Pons (tissue), 1 donor: ENCODE results near the gene DRAXIN.

Experiments used
- DNase-seq: peaks from one replicate; pipeline ENCODE4 v3.0.0-alpha.2; 2016; ENCODE audit warnings: low spot score

Gene DRAXIN

DNA sequence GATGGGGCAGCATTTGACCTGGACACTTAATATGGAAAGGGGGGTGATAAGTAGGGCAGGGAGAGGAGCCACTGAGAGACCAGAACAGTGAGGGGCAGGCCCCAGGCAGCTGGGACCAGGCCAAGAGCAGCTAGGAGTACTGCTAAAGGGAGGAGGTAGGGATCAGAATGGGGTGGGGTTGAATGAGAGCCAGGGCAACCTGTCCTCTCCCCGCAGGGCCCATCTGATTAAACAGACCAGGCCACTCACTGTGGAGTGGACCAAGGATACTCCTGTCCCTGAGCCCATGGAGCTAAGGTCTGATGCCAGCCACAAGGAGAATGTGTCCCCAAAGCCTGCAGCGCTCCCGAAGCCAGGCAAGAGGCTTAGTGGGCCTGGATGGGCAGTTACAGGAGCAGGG lies 72.6 kb downstream of the DRAXIN start:
- DNase-seq: no peak

GRCh38 chr1:11764519-11764918 lies 73.0 kb downstream of the DRAXIN start:
- no peak for DNase-seq

- DNase-seq: no peak
These were observed 74.3 kb downstream of the DRAXIN start for GRCh38 chr1:11765661-11766428.

GRCh38 chr1:11766429-11766776 lies 74.9 kb downstream of the DRAXIN start:
- DNase-seq: no peak

GRCh38 chr1:11767922-11768704 lies 76.6 kb downstream of the DRAXIN start:
- DNase-seq: no peak

DNA sequence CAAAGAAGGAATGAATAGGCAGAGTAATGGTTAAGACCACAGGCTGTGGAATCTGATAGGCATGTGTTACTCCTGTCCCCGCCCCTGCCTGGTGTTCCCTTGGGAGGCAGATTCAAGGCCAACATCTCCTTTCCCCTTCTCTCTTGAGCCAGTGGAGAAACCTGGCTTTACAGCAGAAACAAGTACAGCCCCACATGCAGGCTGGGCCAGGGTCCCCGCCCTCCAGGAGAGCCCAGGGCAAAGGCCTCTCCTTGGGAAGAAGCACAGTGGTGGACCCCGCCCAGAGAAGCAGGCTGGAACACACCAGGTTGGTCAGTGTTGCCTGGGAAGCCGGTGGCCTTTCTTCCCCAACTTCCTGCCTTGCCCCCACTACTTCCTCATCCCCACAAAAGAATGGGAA lies 77.3 kb downstream of the DRAXIN start:
- no peak for DNase-seq

DNA sequence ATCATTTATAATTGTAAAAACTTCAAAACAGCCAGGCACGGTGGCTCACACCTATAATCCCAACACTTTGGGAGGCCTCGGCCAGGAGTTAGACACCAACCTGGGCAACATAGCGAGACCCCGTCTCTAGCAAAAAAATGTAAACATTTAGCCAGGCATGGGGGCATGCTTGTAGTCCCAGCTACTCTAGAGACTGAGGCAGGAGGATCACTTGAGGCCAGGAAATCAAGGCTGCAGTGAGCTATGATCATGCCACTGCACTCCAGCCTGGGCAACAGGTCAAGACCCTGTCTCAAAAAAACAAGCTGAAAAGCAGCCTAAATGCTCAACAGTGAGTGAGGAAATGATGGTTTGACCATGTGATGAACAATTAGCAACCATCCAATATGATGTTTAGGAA lies 77.8 kb downstream of the DRAXIN start:
- DNase-seq: no peak

DNA sequence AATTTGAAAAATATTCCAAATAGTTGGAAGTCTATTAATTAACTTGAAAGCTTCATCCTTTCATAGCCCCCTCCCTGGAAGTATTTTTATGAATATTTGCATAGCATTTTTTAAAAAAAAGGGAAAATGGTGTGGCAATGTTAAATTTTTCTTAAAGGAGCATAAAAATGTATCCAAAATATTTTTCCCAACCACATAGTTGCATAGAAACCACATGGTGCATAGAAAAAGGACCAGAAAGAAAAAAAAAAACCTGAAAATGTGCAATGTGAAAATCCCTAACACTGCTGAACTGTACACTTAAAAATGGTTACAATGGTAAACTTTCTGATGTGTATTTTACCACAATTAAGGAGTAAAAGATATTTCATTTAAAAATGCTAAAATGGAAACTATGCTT lies 78.5 kb downstream of the DRAXIN start:
- no peak for DNase-seq

DNA sequence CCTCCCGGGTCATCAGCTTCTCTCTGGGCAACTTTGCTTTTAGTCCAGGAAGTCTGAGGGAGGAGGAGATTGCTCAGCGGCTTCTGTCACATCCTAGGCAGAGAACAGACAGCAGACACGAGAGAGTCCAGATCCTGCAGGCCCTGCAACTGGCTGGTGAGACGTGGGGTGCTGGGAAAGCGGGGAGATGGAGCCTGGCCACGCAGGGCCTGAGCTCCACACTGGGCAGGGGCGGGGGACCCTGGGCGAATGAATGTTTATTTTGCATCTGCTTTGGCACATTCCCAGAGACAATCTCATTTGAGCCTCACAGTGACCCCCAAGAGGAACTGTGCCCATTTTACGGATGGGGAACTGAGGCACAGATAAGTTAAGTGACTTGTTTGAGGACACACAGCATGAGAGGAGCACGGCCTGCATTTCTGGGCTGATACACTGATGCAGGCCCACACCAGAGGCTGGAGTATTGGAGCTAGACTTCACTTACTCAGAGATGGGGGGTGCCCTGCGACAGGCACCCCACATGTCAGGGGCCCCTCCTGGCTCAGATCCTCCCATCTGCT lies 80.1 kb downstream of the DRAXIN start:
- no peak for DNase-seq

DNA sequence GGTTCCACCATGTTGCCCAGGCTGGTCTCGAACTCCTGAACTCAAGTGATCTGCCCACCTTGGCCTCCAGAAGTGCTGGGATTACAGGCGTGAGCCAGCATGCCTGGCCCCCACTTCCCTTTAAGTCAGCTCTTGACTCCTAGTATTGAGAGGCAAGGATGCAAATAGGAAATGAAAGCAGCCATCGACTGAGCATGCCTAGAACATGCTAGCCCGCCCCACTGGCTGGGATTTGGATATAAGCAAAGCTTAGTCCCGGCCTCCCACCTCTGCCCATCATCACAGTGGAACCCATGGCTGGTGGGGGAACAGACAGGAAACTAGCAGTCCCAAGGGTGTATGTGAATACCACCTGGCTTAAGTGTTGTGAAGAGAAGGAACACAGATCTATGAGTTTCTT lies 80.9 kb downstream of the DRAXIN start:
- DNase-seq: no peak

GRCh38 chr1:11774753-11775152 lies 83.2 kb downstream of the DRAXIN start:
- no peak for DNase-seq
